Right kidney (tissue), 1 donor: Measurements from ENCODE around the gene HLA-DPA1.

Source experiments
- DNase-seq: peaks from one replicate; pipeline ENCODE4 v3.0.0-alpha.2; 2016

HLA-DPA1 gene

DNA sequence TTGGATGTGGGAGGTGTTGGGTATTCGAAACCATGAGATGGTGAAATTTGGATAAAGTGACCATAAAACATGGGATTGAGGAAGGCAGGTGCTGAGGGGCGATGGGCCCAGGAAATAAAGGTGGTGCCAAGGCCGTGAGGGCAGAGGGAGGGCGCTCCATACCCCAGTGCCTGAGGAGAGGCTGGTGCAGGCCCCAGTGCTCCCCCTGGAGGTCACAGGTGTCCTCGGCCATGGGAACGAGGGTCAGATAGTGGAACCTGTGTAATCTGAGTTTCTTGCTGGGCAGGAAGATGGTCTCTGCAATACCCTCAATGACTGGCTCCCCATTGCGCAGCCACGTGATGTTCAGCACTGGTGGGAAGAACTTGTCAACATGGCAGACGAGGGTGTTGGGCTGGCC is 18.5 kb upstream of the HLA-DPA1 start:
- no peak for DNase-seq

DNA sequence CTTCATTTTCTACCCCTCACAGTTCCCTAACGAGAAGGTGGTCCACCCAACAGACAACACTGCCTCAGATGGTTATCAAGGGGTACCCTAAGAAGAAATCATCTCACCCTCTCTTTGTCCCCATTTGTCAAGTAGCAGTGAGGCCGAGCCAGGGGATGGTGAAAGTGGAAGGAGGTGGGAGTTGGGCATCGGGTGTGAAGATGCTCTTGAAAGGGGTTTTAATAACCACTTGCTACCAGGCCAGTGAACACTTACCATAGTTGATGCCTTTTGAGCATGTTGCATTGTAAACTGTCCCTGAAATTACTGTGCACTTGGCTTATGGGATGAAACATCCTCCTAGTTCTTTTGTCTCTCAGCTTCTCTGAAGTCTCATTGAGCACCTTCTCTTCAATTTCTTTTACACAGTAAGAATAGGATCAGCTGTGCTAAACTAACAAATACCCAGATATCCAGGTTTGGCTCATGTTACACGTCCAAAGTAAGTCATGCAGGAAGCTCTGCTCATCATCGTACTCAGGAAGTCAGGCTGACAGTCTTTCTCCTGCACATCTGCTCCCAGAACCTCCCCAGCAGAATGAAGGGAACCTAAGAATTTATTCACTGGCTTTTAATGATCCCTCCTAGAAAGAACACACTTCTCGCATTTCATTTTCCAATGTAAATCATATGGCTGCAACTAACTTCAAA is 15.6 kb upstream of the HLA-DPA1 start:
- DNase-seq, result no peak

DNA sequence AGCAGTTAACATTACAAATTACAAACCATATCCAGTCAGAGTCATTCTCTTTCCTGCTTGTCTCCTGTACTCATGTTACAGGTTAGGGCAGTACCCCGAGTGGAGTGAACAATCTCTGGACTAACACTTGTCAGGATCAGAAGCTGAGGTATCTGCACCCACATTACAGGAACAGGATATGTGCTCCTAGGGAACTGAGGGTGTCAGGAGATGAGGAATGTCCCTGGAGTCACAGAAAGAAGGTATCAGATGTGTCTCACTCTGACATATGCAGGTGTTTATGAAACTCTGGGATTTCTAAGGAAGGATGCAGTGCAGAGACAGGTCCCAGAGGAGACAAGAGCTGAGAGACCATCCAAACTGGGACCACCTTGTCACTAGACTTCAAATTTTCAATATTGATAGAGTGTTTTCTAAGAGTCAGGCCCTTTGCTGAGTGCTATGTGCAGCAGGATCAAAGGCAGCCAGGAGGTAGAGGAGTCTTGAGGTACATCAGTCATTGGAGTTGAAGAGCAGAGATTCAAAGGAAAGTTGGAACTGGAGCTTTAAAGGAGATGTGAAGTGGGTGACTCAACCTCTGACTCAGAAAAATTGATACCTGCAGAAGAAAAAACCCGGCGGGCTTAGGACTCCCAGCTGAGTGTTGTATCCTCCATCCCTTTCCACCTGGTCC is 14.9 kb upstream of the HLA-DPA1 start:
- no peak for DNase-seq

DNA sequence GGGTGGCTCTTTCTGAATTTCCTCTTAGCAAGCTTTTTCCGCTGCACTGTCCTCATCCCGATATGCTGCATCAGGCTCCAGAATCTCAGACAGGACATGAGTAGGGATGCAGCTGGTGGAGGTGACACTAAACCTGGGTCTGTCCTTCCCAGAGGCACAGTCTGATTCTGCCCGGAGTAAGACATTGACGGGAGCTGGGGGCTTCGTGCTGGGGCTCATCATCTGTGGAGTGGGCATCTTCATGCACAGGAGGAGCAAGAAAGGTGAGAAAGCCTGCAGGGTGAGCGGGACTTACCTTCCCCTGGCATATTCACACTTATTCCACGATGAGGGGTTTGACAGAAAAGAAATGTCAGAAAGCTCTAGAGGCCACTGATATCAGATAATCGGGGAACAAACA is 12.2 kb upstream of the HLA-DPA1 start:
- DNase-seq, result no peak

DNA sequence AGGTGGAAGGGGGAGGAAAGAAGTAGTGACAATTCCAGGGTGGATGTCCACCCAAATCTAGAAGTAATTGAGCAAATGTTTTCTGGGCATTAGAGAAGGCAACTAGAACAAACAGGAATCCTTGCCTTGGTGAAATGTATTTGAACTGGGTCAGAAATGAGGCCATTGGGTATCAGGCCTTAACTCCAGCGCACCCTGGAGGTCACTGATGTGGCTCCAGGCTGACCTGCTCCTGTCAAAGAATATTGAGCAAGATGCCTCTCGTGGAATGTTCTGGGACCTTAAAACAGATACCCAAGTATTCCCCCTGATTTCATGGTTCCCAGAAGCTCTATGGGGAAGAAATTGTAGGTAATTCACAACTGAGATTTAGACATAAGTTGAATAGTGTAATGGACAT is 9.3 kb upstream of the HLA-DPA1 start:
- DNase-seq, result no peak

DNA sequence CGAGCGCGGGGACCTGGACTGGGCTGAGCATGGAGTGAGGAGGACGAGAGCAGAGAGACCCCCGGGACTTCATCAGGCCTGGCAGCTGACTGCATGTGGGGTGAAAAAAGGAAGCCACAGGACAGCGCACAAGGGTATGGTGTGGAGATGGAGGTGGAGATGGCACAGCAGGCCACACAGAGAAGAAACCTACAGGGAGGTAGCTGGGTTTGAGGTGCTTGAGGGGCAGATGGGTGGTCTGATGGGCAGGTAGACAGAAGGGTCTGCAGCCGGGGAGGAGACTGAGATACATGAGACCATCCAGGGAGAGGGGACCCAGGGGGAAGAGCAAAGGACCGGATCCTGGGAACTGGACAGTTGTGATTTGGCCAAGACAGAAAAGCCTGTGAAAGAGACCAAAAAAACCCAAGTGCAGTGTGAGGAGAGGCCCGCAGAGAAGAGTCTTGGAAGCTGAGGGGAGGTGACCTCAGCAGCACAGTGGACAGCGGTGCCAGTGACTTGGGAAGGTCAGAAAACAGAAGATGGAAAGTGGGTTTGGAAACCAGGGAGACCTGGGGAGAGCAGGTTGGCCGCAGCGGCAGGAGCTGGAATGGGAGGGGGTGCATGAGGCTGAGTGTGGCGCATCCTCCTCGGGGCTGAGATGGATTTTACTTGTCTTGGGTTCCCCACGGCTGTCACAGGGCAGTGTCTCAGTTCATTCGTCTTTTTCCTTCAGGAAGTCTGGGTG is 7.8 kb upstream of the HLA-DPA1 start:
- no peak for DNase-seq

DNA sequence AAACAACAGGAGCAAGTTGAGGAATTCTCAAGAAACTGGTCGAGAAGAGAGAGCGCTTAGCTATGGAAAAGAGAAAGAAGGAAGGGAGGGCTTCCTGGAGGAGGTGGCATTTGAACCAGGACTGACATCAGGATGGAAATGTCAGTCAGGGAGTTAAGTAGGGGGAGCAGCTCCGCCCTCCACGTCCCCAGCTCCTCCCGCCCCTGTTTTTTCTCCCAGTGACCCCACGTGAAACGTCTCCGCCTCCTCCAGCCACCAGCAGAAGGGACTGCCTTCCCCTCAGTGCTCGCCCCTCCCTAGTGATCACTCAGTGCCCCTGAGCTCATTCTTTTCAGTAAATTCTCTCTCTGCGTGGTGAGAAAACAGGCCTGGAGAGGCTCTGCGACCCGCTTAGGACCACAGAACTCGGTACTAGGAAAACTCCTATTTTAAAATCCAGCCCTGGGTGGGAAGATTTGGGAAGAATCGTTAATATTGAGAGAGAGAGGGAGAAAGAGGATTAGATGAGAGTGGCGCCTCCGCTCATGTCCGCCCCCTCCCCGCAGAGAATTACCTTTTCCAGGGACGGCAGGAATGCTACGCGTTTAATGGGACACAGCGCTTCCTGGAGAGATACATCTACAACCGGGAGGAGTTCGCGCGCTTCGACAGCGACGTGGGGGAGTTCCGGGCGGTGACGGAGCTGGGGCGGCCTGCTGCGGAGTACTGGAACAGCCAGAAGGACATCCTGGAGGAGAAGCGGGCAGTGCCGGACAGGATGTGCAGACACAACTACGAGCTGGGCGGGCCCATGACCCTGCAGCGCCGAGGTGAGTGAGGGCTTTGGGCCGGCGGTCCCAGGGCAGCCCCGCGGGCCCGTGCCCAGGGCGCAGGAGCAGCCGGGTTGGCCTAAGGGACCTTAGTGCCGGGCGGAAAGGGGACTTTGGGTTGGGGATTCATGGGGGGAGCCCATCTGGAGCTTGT is 7.0 kb upstream of the HLA-DPA1 start:
- peak; percentile 73 for DNase-seq

DNA sequence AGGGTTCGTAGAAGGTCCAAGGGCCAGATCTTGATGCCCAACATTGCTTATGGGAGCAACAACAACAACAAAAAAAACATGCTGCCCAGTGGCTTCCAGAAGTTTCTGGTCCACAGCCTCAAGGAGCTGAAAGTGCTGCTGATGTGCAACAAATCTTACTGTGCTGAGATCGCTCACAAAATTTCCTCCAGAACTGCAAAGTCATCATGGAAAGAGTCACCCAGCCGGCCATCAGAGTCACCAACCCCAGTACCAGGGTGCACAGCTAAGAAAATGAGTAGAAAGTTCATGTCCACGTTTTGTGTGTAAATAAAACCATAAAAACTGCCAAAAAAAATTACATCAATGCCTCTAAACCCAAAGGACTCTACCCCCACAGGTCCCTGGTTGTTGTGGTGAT is 6.1 kb upstream of the HLA-DPA1 start:
- no peak for DNase-seq

DNA sequence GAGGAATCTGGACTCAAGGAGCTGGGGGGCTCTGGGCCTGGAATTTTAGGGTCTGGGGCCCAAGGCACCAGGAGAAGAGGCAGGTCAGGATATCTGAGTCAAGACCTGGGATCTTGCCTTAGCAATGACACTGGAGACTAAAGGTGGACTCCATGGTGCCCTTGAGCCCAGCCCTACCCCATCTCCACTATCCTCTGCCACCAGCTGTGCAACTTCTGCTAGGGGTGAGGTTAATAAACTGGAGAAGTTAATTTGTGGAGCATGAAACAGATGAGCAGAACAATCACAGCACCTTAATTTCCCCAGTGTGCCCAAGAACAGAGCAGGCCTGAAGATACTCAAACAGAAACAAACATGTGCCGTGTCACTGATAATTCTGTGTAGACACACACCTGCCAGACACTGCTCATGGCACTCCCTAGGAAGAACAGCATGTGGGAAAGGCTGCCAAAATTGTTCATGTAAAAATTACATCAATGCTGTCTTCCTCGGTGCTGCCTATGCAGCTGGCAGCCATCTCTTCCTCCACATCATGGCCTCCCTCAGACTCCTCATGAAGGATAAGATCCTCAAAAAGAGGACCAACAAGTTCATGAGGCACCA is 5.6 kb upstream of the HLA-DPA1 start:
- DNase-seq, result no peak

DNA sequence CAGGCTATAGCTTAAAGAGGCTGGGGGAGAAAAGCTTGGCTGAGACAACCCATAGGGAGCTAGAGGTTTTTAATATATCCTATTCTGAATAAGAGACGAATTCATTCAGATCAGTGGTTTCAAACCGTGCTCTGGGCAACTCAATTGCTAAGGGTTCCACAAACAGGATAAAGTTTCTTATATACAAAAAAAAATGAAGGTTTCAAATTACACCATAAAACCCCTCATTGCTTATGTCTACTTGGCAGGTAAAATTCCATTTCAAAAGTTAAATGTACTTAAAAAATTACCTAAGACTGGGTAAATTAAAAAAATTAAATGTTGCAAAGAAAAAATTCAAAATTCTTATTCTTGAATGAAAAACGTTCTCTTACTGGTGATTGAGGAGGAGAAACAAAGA is 5.0 kb upstream of the HLA-DPA1 start:
- no peak for DNase-seq

DNA sequence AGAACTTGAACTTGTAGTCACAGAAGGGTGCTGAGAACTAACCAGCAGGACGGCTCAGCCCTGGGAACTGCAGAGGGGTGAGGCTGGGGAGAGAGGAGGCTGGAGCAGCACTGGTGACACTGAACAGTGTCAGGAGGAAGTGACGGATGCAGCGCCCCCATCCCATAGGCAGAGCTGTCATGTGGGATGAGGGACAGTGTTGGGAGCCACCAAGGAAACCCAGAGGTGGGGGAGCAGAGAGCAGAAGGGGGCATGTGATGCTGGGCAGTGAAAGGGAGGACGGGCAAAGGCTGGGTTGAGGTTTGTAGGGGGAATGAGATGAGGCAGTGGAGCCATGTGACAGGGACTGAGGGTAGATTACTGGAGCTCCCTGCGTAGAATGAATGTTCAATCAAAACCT is 4.5 kb upstream of the HLA-DPA1 start:
- no peak for DNase-seq

DNA sequence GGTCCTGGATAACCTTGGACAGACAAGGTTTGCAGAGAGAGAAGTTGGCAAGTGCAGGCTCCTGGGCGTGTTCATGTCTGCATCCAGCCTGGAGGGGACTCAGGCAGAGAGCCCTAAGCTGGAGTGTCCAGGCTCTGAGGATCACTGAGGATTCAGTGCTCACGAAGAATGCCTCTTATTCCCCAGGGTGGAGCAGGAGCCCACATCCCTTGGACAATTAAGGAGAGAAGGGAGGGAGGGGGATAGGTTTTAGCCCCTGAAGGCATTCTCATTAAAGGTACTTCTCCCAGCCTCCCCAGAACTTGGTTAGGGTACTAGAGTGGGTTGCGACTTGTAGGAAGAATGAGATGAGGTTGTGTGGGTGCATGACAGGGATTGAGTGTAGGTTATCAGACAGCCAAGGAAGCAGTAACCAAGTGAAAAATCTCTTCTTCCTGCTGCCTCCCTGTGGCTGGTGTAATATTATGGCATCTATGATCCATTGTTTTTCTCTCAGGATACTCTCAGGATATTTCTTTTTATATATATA is 3.0 kb upstream of the HLA-DPA1 start:
- no peak for DNase-seq

DNA sequence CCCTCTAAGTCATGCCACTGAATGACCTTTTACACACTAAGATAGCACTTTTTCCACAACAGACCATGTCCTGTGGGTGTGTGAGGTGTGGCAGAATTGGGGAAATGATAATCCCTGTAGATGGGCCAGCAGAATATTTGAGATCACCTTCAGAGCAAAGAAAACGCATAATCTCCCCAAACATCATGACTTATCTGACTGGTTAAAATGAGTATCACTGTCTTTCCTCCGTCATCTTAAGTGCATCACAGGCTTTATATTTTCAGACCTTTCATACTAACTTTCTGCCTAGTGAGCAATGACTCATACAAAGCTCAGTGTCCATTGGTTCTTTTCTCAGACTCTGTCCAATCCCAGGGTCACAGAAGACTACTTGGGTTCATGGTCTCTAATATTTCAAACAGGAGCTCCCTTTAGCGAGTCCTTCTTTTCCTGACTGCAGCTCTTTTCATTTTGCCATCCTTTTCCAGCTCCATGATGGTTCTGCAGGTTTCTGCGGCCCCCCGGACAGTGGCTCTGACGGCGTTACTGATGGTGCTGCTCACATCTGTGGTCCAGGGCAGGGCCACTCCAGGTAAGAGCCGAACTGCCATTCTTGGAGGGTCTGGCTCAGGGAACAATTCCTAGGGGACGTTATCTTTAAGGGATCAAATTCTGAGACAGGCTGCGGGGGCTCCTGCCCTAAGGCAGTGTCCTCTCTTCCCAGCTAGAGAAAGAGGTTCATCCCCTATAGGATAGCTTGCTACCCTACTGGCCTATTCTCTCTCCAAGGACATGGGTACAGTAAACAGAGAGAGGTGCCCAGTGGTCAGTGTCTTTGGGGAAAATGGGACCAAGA is 2.3 kb upstream of the HLA-DPA1 start, which contains the start of gene HLA-DPB1:
TSS of gene HLA-DPB1 (plus strand) at position 423 of the 838 bp plus-strand sequence. CDS start at position 475, 52 bp downstream.
- no peak for DNase-seq

DNA sequence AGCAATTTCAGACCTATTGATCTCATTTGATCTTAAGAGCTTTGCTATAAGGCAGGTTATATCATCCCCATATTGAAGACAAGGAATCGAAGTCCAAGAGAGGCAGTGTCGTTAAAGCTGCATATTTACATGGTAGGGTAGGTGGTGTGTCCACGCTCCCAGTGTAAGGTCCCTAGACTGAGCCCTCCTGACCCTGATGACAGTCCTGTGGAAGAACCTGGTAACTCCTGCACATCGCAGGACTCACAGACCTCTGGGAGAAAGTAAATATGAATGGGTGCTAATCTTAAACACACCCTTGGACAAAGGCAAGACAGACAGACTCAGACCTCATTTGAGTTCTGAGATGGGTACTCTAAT is 1.7 kb upstream of the HLA-DPA1 start:
- no peak for DNase-seq

DNA sequence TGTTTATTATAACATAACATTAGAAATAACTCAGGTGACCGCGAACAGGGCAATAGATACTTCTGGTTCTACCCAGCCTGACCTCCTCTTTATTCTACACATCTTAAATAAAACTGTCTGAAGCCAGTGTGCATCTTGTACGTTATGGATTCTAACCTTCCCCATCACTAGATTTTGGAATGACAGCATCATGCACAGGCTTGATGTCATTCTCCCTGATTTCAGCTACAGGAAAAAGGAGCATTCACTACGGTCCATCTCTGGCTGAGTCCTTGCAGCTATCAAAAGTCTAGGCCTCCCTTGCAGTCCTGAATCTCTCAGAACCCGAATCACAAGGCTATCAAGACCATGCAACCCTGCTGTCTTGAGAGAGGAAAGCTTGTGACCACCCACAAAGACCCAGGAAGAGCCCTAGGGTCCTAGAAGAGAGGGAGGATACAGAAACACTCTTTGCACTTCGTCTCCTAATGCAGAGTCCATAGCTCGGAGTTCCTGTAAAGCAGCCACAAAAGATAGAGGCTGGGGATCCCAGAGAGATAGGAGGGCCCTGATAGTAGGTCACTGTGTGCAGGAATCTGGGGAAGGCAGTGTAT is 845 bp downstream of the HLA-DPA1 start:
- DNase-seq, result no peak

DNA sequence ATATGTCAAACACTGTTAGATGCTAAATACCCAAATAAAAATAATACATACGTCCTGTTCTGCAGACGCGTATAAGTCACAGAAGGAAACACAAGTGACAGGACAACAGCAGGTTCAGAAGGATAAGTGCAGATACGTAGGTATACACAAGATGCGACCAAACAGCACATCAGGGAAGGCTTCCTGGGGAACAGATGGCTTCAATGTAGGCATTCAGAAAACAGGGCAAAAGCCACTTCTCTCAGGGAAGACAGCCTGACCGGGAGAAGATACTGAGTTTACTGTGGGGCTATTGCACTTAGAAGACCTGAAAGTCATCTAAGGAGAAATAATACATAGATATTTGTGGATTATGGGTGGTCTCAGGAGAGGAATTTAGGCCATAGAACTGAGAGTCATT is 1.9 kb downstream of the HLA-DPA1 start:
- no peak for DNase-seq

DNA sequence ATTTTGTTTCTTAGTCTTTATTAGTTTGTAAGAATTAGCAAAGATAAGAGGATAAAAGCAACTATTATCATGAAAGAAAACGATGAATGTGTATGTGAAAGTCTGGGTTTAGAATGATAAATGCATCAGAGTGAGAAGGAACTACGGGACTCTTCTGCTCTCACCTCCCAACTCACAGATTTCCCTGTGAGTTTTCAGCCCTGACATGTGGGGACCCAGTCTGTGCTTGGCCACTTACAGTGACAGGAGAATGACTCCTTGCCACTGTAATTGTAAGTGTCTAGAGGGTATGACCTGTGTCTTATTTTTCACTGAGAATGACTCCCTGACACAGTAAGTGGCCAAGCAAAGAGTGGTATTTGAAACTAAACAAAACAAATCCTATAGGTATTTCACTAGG is 2.5 kb downstream of the HLA-DPA1 start:
- DNase-seq, result no peak

DNA sequence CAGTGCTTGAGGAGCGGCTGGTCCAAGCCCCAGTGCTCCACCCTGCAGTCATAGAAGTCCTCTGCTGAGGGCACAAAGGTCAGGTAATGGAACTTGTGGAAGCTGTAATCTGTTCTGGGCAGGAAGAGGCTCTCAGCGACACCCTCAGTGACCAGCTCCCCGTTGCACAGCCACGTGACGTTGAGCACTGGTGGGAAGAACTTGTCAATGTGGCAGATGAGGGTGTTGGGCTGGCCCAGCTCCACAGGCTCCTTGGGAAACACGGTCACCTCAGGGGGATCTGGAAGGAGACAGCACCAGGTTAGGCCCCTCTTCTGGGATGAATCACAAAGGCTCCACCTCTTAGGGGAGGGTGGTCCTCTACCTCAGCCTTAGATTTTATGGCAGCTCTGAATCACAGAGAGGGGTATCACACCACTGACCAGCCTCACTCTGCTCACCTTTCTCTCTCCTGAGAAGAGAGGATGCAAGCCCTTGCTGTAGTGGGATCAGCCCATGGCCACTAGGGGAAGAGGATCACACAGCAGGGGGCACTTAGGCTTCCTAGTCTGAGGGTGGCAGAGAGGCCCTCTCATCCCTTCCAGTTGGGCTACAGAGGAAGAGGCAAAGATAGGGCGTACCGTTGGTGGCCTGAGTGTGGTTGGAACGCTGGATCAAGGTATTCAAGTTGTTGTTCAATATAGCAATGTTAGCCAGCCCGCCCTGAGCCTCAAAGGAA is 4.3 kb downstream of the HLA-DPA1 start:
- no peak for DNase-seq

DNA sequence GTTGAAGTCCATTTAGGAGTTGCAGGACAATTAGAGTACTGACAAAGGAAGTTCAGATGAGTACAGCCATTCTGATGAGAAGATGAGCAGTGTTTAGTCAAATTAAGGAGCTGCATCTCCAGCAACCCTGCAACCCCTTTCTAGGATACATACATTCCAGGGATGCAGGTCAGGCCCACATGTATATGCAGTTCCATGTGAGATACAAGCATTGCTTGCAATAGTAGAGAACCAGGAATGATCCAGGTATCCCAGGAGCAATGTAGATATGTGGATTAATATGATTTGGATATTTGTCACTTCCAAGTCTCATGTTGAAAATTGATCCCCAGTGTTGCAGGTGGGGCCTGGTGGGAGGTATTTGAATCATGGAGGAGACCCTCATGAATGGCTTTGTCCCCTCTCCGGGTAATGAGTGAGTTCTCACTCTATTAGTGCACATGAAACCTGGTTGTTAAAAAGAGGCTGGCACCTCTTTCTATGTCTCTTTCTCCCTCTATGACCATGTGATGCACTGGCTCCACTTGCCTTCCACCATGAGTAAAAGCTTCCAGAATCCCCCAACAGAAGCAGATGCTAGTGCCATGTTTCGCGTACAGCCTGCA is 6.4 kb downstream of the HLA-DPA1 start:
- no peak for DNase-seq
